H9 (cell line): ENCODE data around the gene INTS15. TPM values are rescaled to one million over a fixed set of nuclear protein-coding genes. Genes with fewer than 3 reads are reported as not detected.
A peak's percentile ranks its signal among the peaks of the same experiment; 100 is the strongest.

Experiments
- DNase-seq: peaks from one replicate; pipeline ENCODE4 v3.0.0-alpha.2; 2017
- H2AFZ ChIP-seq: one replicate; pipeline ENCODE4 v1.6.1; 2013; ENCODE audit warnings: mild to moderate bottlenecking, low read length, control low read depth, moderate library complexity
- H2AK5ac ChIP-seq: 2 replicates; pipeline ENCODE4 v1.6.1; 2013; ENCODE audit warnings: low read length, control low read depth, mixed read lengths; ENCODE audit not compliant: insufficient read length
- H2BK120ac ChIP-seq: one replicate; pipeline ENCODE4 v1.6.1; 2013; ENCODE audit warnings: low read depth, mild to moderate bottlenecking, low read length, control low read depth, inconsistent platforms; ENCODE audit not compliant: poor library complexity, severe bottlenecking
- H2BK12ac ChIP-seq: 2 replicates; pipeline ENCODE4 v1.6.1; 2013; ENCODE audit warnings: low read length, control low read depth, mixed read lengths, low read depth; ENCODE audit not compliant: insufficient read length
- H2BK15ac ChIP-seq: 2 replicates; pipeline ENCODE4 v1.6.1; 2013; ENCODE audit warnings: low read depth, low read length, control low read depth
- H2BK20ac ChIP-seq: one replicate; pipeline ENCODE4 v1.6.1; 2013; ENCODE audit warnings: low read depth, mild to moderate bottlenecking, low read length, control low read depth, inconsistent platforms; ENCODE audit not compliant: poor library complexity, severe bottlenecking
- H2BK5ac ChIP-seq: 2 replicates; pipeline ENCODE4 v1.6.1; 2013; ENCODE audit warnings: low read length, control low read depth, mixed read lengths; ENCODE audit not compliant: insufficient read length
- H3K14ac ChIP-seq: 2 replicates; pipeline ENCODE4 v1.6.1; 2013; ENCODE audit warnings: low read length, control low read depth; ENCODE audit not compliant: insufficient read depth
- H3K18ac ChIP-seq: 2 replicates; pipeline ENCODE4 v1.6.1; 2013; ENCODE audit warnings: low read depth, mild to moderate bottlenecking, mixed read lengths, low read length, control low read depth; ENCODE audit not compliant: insufficient read length
- H3K23ac ChIP-seq: 2 replicates; pipeline ENCODE4 v1.6.1; 2013; ENCODE audit warnings: low read length, control low read depth, mixed read lengths, low read depth; ENCODE audit not compliant: insufficient read length
- H3K23me2 ChIP-seq: 2 replicates; pipeline ENCODE4 v1.6.1; 2013; ENCODE audit warnings: low read depth, mild to moderate bottlenecking, mixed read lengths, low read length, control low read depth; ENCODE audit not compliant: insufficient read length, poor library complexity, severe bottlenecking
- H3K27ac ChIP-seq: 2 replicates; pipeline ENCODE4 v1.5.1; 2013; ENCODE audit warnings: low read length, control low read depth, mixed read lengths, low read depth; ENCODE audit not compliant: insufficient read length
- H3K27me3 ChIP-seq: 2 replicates; pipeline ENCODE4 v1.6.1; 2013; ENCODE audit warnings: low read length, control low read depth, inconsistent platforms; ENCODE audit not compliant: insufficient read depth
- H3K4ac ChIP-seq: 2 replicates; pipeline ENCODE4 v1.6.1; 2013; ENCODE audit warnings: low read depth, mild to moderate bottlenecking, control low read depth, inconsistent platforms, low read length, moderate library complexity
- H3K4me1 ChIP-seq: 2 replicates; pipeline ENCODE4 v1.6.1; 2013; ENCODE audit warnings: low read length, control low read depth, inconsistent platforms; ENCODE audit not compliant: insufficient read depth
- H3K4me2 ChIP-seq: 2 replicates; pipeline ENCODE4 v1.6.1; 2013; ENCODE audit warnings: low read length, control low read depth, mixed read lengths; ENCODE audit not compliant: insufficient read length, insufficient read depth
- H3K56ac ChIP-seq: 2 replicates; pipeline ENCODE4 v1.6.1; 2013; ENCODE audit warnings: low read depth, mild to moderate bottlenecking, mixed read lengths, low read length, control low read depth; ENCODE audit not compliant: insufficient read length
- H3K79me1 ChIP-seq: 2 replicates; pipeline ENCODE4 v1.6.1; 2013; ENCODE audit warnings: low read depth, mild to moderate bottlenecking, moderate library complexity, low read length, control low read depth, inconsistent platforms; ENCODE audit not compliant: insufficient read depth, poor library complexity, severe bottlenecking
- H3K79me2 ChIP-seq: 2 replicates; pipeline ENCODE4 v1.6.1; 2013; ENCODE audit warnings: low read length, control low read depth, inconsistent platforms; ENCODE audit not compliant: insufficient read depth
- H3K9ac ChIP-seq: 2 replicates; pipeline ENCODE4 v1.6.1; 2013; ENCODE audit warnings: low read length, control low read depth, mixed read lengths; ENCODE audit not compliant: insufficient read length; ENCODE audit errors: extremely low read depth
- H3K9me3 ChIP-seq: one replicate; pipeline ENCODE4 v1.6.1; 2013; ENCODE audit warnings: low read depth, low read length, inconsistent platforms; ENCODE audit not compliant: control insufficient read depth
- H3T11ph ChIP-seq: one replicate; pipeline ENCODE4 v1.6.1; 2013; ENCODE audit warnings: mild to moderate bottlenecking, low read length, control low read depth, inconsistent platforms
- H4K20me1 ChIP-seq: one replicate; pipeline ENCODE4 v1.6.1; 2013; ENCODE audit not compliant: control insufficient read depth, insufficient read length, insufficient read depth
- H4K5ac ChIP-seq: 2 replicates; pipeline ENCODE4 v1.6.1; 2013; ENCODE audit warnings: low read depth, mild to moderate bottlenecking, mixed read lengths, low read length, control low read depth; ENCODE audit not compliant: insufficient read length
- H4K8ac ChIP-seq: replicated peaks from 2 replicates; pipeline ENCODE4 v1.6.1; 2013; ENCODE audit warnings: low read length, control low read depth, mixed read lengths, low read depth; ENCODE audit not compliant: insufficient read length
- H4K91ac ChIP-seq: 2 replicates; pipeline ENCODE4 v1.6.1; 2013; ENCODE audit warnings: low read depth, mild to moderate bottlenecking, moderate library complexity, mixed read lengths, low read length, control low read depth; ENCODE audit not compliant: insufficient read length
- H3K27ac Mint-ChIP-seq, 3 experiments: 2 replicates in 2 of 3; 3 replicates in 1 of 3; pipeline ENCODE4 v1.8.0; 2020 to 2021; ENCODE audit warnings: mixed read lengths in 3 of 3, mild to moderate bottlenecking in 1 of 3, moderate library complexity in 1 of 3
- H3K27me3 Mint-ChIP-seq: 2 replicates; pipeline ENCODE4 v1.8.0; 2021; ENCODE audit warnings: low read depth, mild to moderate bottlenecking, moderate library complexity, mixed read lengths
- H3K36me3 Mint-ChIP-seq, 3 experiments: 2 replicates in 2 of 3; 3 replicates in 1 of 3; pipeline ENCODE4 v1.8.0; 2020 to 2021; ENCODE audit warnings: low read depth in 3 of 3, mixed read lengths in 3 of 3; ENCODE audit not compliant: insufficient read depth in 1 of 3
- H3K4me1 Mint-ChIP-seq, 2 experiments: 2 replicates each; pipeline ENCODE4 v1.8.0; 2020; ENCODE audit warnings: mixed read lengths in 2 of 2
- H3K4me3 Mint-ChIP-seq, 2 experiments: 2 replicates in 1 of 2; 3 replicates in 1 of 2; pipeline ENCODE4 v1.8.0; 2020 to 2021; ENCODE audit warnings: mild to moderate bottlenecking in 2 of 2, mixed read lengths in 2 of 2, moderate library complexity in 1 of 2
- H3K9me3 Mint-ChIP-seq, 2 experiments: 2 replicates in 1 of 2; 3 replicates in 1 of 2; pipeline ENCODE4 v1.8.0; 2020; ENCODE audit warnings: mild to moderate bottlenecking in 2 of 2, mixed read lengths in 2 of 2, moderate library complexity in 1 of 2
- WGBS: extraction: QIAGEN DNeasy Blood & Tissue Kit; methylation state at CpG from one replicate; pipeline ENCODE4 v1.1.7; 2013; ENCODE audit warnings: missing lambda C conversion rate, low lambda C conversion rate, mixed read lengths; ENCODE audit not compliant: insufficient read length; ENCODE audit errors: extremely low coverage; 5-methylcytosine and 5-hydroxymethylcytosine counted together
- total RNA-seq: library from RNA; stranded (reverse); gene quantifications from 2 replicates; pipeline ENCODE4 v1.2.1, GENCODE V29; 2021
- TF ChIP-seq, protein P1 (sequence below): fragments of 200-600 bp; sonication (generic); conservative IDR thresholded peaks from 3 replicates; pipeline ENCODE4 v1.8.0; 2021; ENCODE audit warnings: antibody characterized with exemption, mild to moderate bottlenecking

Gene INTS15
- total RNA-seq, 1 experiment from 2014 or later, result 42.9 TPM

- TF ChIP-seq, protein P1, sequence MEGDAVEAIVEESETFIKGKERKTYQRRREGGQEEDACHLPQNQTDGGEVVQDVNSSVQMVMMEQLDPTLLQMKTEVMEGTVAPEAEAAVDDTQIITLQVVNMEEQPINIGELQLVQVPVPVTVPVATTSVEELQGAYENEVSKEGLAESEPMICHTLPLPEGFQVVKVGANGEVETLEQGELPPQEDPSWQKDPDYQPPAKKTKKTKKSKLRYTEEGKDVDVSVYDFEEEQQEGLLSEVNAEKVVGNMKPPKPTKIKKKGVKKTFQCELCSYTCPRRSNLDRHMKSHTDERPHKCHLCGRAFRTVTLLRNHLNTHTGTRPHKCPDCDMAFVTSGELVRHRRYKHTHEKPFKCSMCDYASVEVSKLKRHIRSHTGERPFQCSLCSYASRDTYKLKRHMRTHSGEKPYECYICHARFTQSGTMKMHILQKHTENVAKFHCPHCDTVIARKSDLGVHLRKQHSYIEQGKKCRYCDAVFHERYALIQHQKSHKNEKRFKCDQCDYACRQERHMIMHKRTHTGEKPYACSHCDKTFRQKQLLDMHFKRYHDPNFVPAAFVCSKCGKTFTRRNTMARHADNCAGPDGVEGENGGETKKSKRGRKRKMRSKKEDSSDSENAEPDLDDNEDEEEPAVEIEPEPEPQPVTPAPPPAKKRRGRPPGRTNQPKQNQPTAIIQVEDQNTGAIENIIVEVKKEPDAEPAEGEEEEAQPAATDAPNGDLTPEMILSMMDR, result no peak
- peaks cover 28 to 74% (median 64%) of the 10 kb centered on the region in 3 experiments for H3K36me3 Mint-ChIP-seq
- H2BK5ac ChIP-seq, result no peak overlapping the region
- H4K91ac ChIP-seq, result no peak overlapping the region
- H3K9me3 ChIP-seq, result no peaks in the 10 kb centered on the region
- H3K27ac ChIP-seq, result no peak overlapping the region
- H3K9ac ChIP-seq, result no peak overlapping the region
- no peak overlapping the region for H2BK20ac ChIP-seq
- H3K18ac ChIP-seq, result no peak overlapping the region
- no peaks in the 10 kb centered on the region for H3K27me3 ChIP-seq
- no peak overlapping the region for H3K56ac ChIP-seq
- peak overlapping the region; percentile 60 to 81 for H3K4me3 Mint-ChIP-seq
- no peak overlapping the region for H4K8ac ChIP-seq
- H3K4ac ChIP-seq, result no peak overlapping the region
- H3K23ac ChIP-seq, result no peak overlapping the region
- no peaks in the 10 kb centered on the region for H3K79me2 ChIP-seq
- H3K14ac ChIP-seq, result no peak overlapping the region
- no peak overlapping the region for H2BK15ac ChIP-seq
- no peaks in the 10 kb centered on the region for H4K20me1 ChIP-seq
- peaks cover 9 to 10% of the 10 kb centered on the region in 2 experiments for H3K4me1 Mint-ChIP-seq
- H3K27me3 Mint-ChIP-seq, result no peaks in the 10 kb centered on the region
- no peaks in the 10 kb centered on the region for H3K79me1 ChIP-seq
- no peak overlapping the region for H2BK12ac ChIP-seq
- no peak overlapping the region for H2BK120ac ChIP-seq
- DNase-seq, result no peak
- WGBS, result no CpG with 5 or more reads among the region's 22 CpGs
- no peak overlapping the region for H3T11ph ChIP-seq
- H3K27ac Mint-ChIP-seq, result peak overlapping the region in 1 of 3 experiments; percentile 88; a peak in 2 of 7 replicates
- H2AK5ac ChIP-seq, result no peak overlapping the region
- H3K4me2 ChIP-seq, result no peak overlapping the region
- no peak overlapping the region for H4K5ac ChIP-seq
- H3K4me1 ChIP-seq, result no peaks in the 10 kb centered on the region
- peaks cover 6% of the 10 kb centered on the region for H3K23me2 ChIP-seq
- H3K9me3 Mint-ChIP-seq, result no peaks in the 10 kb centered on the region
- no peak overlapping the region for H2AFZ ChIP-seq
These were observed 531 bp upstream of the INTS15 start for GRCh38 chr7:6589151-6589828.
